NCI-H128 (cell line): Measurements from ENCODE around the gene ZSCAN10.
A peak's percentile ranks its signal among the peaks of the same experiment; 100 is the strongest.

ENCODE experiments used
- DNase-seq: peaks from one replicate; lab custom pipeline; 2025; ENCODE audit not compliant: unreplicated experiment; lab: John Stamatoyannopoulos, UW

Gene ZSCAN10

DNA sequence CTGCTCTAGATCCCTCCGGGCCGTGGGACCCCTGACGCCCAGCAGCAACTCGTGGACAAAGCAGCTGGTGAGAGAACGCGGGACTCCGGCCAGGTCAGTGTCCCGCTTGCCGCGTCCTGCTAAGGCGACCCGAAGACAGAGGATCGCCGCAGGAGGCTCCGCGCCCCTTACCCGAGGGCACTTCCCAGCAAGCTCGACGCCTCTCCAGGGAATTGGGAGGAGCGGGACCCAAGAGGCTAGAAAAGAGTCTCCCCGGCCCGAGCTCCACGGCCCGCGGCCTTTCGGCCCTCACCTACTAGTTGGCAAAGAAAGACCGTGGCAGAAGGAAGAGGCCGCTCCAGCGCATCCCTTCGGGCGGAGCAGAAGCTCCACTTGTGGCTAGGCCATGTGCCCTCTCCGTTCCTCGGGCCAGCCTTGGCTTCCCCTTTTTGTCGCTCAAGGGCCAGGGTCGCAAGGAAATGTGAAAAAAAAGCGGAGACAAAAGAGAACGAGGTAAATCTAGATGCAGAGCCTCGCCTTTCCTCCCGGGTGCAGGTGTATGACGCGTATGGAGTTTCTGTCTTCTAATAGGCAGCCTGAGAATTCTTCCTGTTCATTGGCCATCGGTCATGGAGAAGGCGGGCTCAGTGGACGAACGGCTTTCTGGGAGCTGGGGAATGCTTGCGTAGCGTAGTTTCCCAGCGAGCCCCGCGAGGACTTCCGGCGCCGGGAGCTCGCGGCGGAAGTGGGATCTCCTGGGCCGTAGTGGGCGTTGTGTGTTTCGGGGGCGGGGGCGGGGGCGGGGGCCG lies 35.4 kb upstream of the ZSCAN10 start, which contains the start of gene ZNF213:
TSS of gene ZNF213 (plus strand) at position 692 of the 788 bp plus-strand sequence. CDS start 2,252 bp downstream, outside the sequence.
- DNase-seq = peak; percentile 85

- no peak for DNase-seq
Measured at GRCh38 chr16:3133844-3134243, 34.8 kb upstream of the ZSCAN10 start.

DNA sequence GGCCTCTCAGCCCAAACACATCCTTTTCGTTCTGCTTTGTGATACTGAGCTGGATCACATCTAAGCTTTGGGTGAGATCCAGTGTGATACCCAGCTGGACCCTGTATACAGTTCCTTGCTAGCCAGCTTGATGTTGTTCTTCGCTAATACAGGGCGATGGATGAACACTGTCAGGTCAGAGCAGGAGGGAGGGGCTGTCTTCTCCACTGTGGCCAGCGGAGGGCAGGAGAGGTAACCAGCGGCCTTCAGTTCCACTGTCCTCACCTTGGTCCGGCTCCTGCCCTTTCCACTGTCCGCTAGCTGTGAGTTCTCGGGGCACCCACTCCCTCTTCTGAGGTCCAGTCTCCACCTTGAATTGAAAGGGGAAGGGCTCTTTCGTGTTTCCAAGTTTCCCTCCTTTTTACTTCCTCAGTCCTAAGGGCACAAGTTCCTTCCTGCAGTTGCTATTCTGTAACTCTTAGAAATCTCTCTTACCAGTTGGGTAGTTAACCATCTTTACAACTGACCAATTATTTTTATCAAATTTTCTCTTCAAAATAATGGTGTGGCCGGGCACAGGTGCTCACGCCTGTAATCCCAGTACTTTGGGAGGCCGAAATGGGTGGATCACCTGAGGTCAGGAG lies 32.8 kb upstream of the ZSCAN10 start:
- no peak for DNase-seq

- DNase-seq = peak; percentile 69
Measured at GRCh38 chr16:3129137-3130131, 30.3 kb upstream of the ZSCAN10 start.

DNA sequence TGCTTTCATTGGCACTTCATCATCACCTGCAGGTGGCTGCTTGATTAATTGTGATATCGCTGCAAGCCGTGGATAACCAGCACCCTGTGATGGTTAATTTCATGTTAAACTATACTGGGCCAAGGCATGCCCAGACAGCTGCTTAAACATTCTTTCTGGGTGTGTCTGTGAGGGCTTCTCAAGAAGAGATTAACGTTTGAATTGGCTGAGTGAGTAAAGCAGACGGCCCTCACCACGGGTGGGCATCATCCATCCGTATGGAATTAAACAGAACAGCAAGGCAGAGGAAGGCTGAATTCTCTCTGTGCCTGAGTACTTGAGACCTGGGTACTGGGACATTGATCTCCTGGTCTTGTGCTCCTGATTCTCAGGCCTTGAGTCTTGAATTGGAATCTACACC lies 28.7 kb upstream of the ZSCAN10 start:
- DNase-seq = no peak

- peak; percentile 67 for DNase-seq
Measured at GRCh38 chr16:3123986-3124886, 25.1 kb upstream of the ZSCAN10 start.

DNA sequence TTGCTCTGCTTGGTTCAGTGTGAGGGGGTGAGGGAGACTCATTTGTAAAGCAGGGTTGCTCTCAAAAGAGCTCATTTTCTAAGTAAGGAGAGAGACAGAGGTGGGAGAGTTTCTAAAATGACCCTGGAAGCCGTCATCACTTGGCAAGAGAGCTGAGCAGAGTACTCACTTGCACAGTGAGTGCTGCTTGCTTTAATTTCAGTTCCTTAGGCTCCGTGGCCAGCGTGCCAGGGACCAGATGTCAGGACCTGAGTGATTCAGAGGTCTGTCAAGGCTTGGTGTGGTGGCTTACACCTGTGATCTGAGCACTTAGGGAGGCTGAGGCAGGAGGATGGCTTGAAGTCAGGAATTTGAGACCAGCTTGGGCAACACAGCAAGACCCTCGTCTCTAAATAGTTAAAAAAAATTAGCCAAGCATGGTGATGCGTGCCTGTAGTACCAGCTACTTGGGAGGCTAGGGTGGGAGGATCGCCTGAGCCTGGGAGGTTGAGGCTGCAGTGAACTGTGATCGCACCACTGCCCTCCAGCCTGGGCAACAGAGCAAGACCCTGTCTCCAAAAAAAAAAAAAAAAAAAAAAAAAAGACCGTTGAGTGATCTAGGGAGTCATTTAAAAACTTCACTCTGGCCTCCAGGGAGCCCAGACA lies 24.0 kb upstream of the ZSCAN10 start:
- DNase-seq = no peak

GRCh38 chr16:3121851-3122467 lies 22.9 kb upstream of the ZSCAN10 start:
- DNase-seq = no peak

DNA sequence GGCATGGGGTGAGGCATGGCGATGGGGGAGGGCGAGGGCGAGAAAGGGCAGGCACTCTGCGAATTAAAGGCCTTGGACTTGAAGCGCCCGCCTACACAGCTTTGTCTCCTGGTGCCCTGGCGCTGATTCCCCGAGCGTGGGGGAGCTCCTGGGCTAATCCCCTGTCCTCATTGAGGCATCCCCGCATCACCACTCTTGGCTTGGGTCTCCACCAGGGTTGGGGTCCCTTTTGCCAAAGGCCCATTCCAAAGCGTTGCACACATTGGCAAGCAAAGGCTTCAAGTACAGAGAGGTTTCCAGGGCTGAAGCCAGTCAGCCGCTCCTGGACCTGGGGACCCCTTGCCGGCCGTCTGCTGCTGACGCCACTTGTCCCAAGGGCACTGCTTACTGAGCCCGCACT lies 21.3 kb upstream of the ZSCAN10 start:
- no peak for DNase-seq

DNA sequence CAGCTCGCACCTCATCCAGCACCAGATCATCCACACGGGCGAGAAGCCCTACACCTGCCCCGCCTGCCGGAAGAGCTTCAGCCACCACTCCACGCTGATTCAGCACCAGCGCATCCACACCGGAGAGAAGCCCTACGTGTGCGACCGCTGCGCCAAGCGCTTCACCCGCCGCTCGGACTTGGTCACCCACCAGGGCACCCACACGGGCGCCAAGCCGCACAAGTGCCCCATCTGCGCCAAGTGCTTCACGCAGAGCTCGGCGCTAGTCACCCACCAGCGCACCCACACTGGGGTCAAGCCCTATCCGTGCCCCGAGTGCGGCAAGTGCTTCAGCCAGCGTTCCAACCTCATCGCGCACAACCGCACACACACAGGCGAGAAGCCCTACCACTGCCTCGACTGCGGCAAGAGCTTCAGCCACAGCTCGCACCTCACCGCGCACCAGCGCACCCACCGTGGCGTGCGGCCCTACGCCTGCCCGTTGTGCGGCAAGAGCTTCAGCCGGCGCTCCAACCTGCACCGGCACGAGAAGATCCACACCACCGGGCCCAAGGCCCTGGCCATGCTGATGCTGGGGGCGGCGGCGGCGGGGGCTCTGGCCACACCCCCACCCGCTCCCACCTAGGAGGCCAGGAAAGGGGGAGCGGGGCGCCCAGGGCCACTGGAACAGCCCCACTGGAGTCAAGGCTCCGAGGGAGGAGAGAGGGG lies 20.8 kb upstream of the ZSCAN10 start:
- DNase-seq = no peak

DNA sequence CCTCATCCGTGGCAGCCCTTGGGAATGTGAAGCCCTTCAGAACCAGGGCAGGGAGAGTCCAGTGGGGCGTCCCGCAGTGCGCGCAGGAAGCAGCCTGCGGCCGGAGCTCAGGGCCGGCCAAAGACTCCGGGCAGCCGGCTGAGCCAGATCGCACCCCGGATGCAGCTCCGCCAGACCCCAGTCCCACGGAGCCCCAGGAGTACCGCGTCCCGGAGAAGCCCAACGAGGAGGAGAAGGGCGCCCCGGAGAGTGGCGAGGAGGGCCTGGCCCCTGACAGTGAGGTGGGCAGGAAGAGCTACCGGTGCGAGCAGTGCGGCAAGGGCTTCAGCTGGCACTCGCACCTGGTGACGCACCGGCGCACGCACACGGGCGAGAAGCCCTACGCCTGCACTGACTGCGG lies 20.2 kb upstream of the ZSCAN10 start:
- DNase-seq = no peak

DNA sequence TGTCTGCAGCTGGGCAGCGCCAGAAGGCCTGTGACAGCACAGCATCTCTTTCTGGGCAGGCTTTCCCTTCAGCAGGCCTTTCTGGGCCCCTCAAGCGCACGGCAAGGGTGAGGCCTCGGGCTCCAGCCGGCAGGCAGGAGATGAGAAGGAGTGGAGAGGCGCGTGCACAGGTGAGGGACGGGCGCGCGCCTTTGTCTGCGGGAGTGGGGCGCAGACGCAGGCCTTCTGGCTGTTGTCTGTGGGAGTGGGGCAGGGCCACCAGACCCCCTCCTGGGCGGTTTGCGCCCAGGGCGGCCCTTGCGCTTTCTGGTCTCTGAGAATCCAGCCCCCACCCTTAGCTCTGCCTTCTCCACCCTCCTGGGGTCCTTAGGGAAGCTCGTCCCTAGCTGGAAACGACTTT lies 19.8 kb upstream of the ZSCAN10 start:
- DNase-seq = no peak

- no peak for DNase-seq
Measured at GRCh38 chr16:3118204-3118790, 19.2 kb upstream of the ZSCAN10 start.

- DNase-seq = no peak
Measured at GRCh38 chr16:3115561-3115960, 16.5 kb upstream of the ZSCAN10 start.

DNA sequence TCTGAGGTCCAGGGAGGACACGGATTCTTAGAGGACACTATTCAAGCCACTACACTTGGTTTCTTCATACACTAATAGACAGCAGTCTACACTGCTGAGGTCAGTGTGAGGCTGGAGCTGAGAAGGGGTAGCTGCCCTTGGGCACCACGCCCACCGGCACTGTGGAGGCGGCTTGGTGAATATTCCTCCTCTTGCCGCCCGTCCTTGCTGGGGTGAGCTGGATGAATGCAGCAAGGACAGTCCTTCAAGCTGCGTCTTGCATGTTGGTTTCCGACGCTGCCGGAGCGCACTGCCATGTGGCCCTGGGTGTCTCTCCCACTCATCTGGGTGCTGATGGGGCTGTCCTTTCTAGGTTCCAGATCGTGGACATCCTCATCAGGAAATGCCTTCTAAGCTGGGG lies 15.9 kb upstream of the ZSCAN10 start:
- no peak for DNase-seq

DNA sequence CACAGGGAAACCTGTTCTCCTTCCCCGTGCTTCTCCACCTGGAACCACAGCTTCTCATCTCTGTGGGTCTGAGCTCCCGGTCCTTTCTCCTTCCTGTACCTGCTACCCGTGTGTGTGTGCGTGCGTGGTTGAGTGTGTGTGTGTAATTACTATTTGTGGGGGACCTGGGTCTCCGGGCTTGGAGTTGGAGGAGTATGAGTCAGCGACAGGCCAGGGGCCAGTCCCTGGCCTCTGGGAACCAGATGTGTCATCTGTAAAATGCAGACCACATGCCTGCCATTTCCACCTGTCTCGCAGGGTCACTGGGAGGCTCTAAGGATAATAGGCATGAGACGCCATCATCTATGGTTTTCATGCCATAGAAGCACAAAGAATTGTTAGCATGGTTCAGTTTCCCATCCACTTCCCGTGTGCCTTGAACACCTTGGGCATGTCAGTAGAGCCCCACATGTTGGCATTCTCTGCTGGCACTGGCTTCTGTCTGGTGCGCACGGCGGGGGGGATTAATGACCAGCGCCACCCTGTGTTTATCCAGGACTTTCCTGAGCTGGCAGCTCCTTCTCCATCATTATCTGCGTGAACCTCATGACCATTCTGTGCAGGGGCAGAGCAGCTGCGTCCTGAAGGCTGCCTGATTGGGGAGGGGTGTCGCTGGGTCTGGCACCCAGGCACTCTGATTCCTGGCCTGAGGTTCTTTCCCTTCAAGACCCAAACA lies 14.8 kb upstream of the ZSCAN10 start:
- DNase-seq = no peak

GRCh38 chr16:3112881-3113574 lies 13.9 kb upstream of the ZSCAN10 start:
- no peak for DNase-seq
